GM23338 (cell line): ENCODE measurements around the gene C11orf42. TPM values are rescaled to one million over a fixed set of nuclear protein-coding genes. Genes with fewer than 3 reads are reported as not detected.

Experiments used
- ATAC-seq: fragments of 200-7000 bp; cut with Tn5 transposase; 3 replicates; pipeline ENCODE4 v1.9.1; 2020
- DNase-seq: peaks from one replicate; pipeline ENCODE4 v3.0.0-alpha.2; 2015; ENCODE audit warnings: low spot score
- H2AFZ ChIP-seq: fragments of 200-600 bp; sonication (generic); 2 replicates; pipeline ENCODE4 v1.8.0; 2016; ENCODE audit warnings: antibody characterized with exemption, mild to moderate bottlenecking, moderate library complexity
- H3F3A ChIP-seq: fragments of 200-600 bp; sonication (generic); replicated peaks from 2 replicates; pipeline ENCODE4 v1.8.0; 2017; ENCODE audit warnings: antibody characterized with exemption, mixed run types, low read depth
- H3K27ac ChIP-seq: fragments of 200-600 bp; sonication (generic); 2 replicates; pipeline ENCODE4 v1.6.1; 2016; ENCODE audit warnings: low read depth
- H3K27me3 ChIP-seq: fragments of 200-600 bp; sonication (generic); 2 replicates; pipeline ENCODE4 v1.8.0; 2016; ENCODE audit warnings: mild to moderate bottlenecking, mixed run types, moderate library complexity; ENCODE audit not compliant: insufficient read depth
- H3K36me3 ChIP-seq: fragments of 200-600 bp; sonication (generic); 2 replicates; pipeline ENCODE4 v1.8.0; 2016; ENCODE audit warnings: mild to moderate bottlenecking; ENCODE audit not compliant: insufficient read depth
- H3K4me1 ChIP-seq: fragments of 200-600 bp; sonication (generic); 2 replicates; pipeline ENCODE4 v1.8.0; 2016; ENCODE audit warnings: mild to moderate bottlenecking, moderate library complexity; ENCODE audit not compliant: insufficient read depth
- H3K4me2 ChIP-seq: fragments of 200-600 bp; sonication (generic); 2 replicates; pipeline ENCODE4 v1.7.1; 2017; ENCODE audit warnings: mixed run types
- H3K4me3 ChIP-seq: fragments of 200-600 bp; sonication (generic); 2 replicates; pipeline ENCODE4 v1.6.1; 2016; ENCODE audit warnings: mixed run types
- H3K79me2 ChIP-seq: fragments of 200-600 bp; sonication (generic); replicated peaks from 2 replicates; pipeline ENCODE4 v1.8.0; 2017; ENCODE audit warnings: mild to moderate bottlenecking; ENCODE audit not compliant: insufficient read depth
- H3K9me2 ChIP-seq: fragments of 200-600 bp; sonication (generic); 2 replicates; pipeline ENCODE4 v1.8.0; 2017; ENCODE audit not compliant: insufficient read depth
- H4K20me1 ChIP-seq: fragments of 200-600 bp; sonication (generic); replicated peaks from 2 replicates; pipeline ENCODE4 v1.8.0; 2017; ENCODE audit warnings: mild to moderate bottlenecking; ENCODE audit not compliant: insufficient read depth
- H3K27ac Mint-ChIP-seq: 2 replicates; pipeline ENCODE4 v1.8.0; 2020; ENCODE audit warnings: inconsistent platforms, mild to moderate bottlenecking, moderate library complexity, mixed read lengths
- H3K27me3 Mint-ChIP-seq: 3 replicates; pipeline ENCODE4 v1.8.0; 2022; ENCODE audit warnings: low read depth, mild to moderate bottlenecking, moderate library complexity, mixed read lengths, inconsistent platforms; ENCODE audit not compliant: insufficient read depth, poor library complexity
- H3K36me3 Mint-ChIP-seq: 3 replicates; pipeline ENCODE4 v1.8.0; 2021; ENCODE audit warnings: low read depth, mild to moderate bottlenecking, inconsistent platforms, moderate library complexity, mixed read lengths
- H3K4me1 Mint-ChIP-seq: 3 replicates; pipeline ENCODE4 v1.8.0; 2020; ENCODE audit warnings: mild to moderate bottlenecking, inconsistent platforms, mixed read lengths
- H3K4me3 Mint-ChIP-seq: 3 replicates; pipeline ENCODE4 v1.8.0; 2021; ENCODE audit warnings: moderate library complexity, mild to moderate bottlenecking, inconsistent platforms, mixed read lengths
- H3K9me3 Mint-ChIP-seq: 3 replicates; pipeline ENCODE4 v1.8.0; 2020; ENCODE audit warnings: moderate library complexity, mild to moderate bottlenecking, inconsistent platforms, mixed read lengths
- CREB1 ChIP-seq: fragments of 250-450 bp; sonication (Bioruptor Pico); IDR thresholded peaks from 2 replicates; pipeline ENCODE4 v1.5.0; 2020; ENCODE audit warnings: low read depth, mild to moderate bottlenecking, moderate library complexity
- CTCF ChIP-seq, 2 experiments: fragments of 200-600 bp in 1 of 2; sonication (generic) in 1 of 2; conservative IDR thresholded peaks; 2 replicates each; pipeline versions ENCODE4 v1.5.1 to v1.6.1; 2016 to 2017; ENCODE audit warnings: antibody characterized with exemption in 2 of 2, low read depth in 2 of 2, mild to moderate bottlenecking in 2 of 2, moderate library complexity in 1 of 2
- ETS1 ChIP-seq: IDR thresholded peaks from 2 replicates; pipeline ENCODE4 v1.6.1; 2016; ENCODE audit warnings: antibody characterized with exemption
- EZH2 ChIP-seq: fragments of 200-600 bp; sonication (generic); IDR thresholded peaks from one replicate; pipeline ENCODE4 v1.8.0; 2017; ENCODE audit warnings: antibody characterized with exemption, mild to moderate bottlenecking, low read depth; ENCODE audit not compliant: unreplicated experiment
- EZH2phosphoT487 ChIP-seq: fragments of 200-600 bp; sonication (generic); IDR thresholded peaks from one replicate; pipeline ENCODE4 v1.8.1; 2018; ENCODE audit warnings: antibody characterized with exemption; ENCODE audit not compliant: unreplicated experiment
- JUNB ChIP-seq: IDR thresholded peaks from one replicate; pipeline ENCODE4 v1.6.1; 2016; ENCODE audit warnings: antibody characterized with exemption; ENCODE audit not compliant: unreplicated experiment
- NANOG ChIP-seq: IDR thresholded peaks from 2 replicates; pipeline ENCODE4 v1.6.1; 2016; ENCODE audit warnings: antibody characterized with exemption, borderline replicate concordance
- POLR2AphosphoS5 ChIP-seq: IDR thresholded peaks from 2 replicates; pipeline ENCODE4 v1.6.1; 2016; ENCODE audit warnings: antibody characterized with exemption, low read depth
- STAT1 ChIP-seq: IDR thresholded peaks from one replicate; pipeline ENCODE4 v1.6.1; 2016; ENCODE audit warnings: antibody characterized with exemption; ENCODE audit not compliant: unreplicated experiment
- ZNF114 ChIP-seq: fragments of 250-450 bp; sonication (Bioruptor Pico); IDR thresholded peaks from 2 replicates; pipeline ENCODE4 v1.5.0; 2020; ENCODE audit warnings: mild to moderate bottlenecking, moderate library complexity
- ZNF331 ChIP-seq: fragments of 250-450 bp; sonication (Bioruptor Pico); IDR thresholded peaks from 2 replicates; pipeline ENCODE4 v1.5.0; 2020; ENCODE audit warnings: low read depth, mild to moderate bottlenecking, moderate library complexity
- ZNF462 ChIP-seq: fragments of 250-450 bp; sonication (Bioruptor Pico); IDR thresholded peaks from 2 replicates; pipeline ENCODE4 v1.5.0; 2020; ENCODE audit warnings: mild to moderate bottlenecking, moderate library complexity
- polyA plus RNA-seq: library from polyadenylated mRNA; unstranded; fragments of >200 nt; fragmentation: Nextera tagmentation; extraction: Ambion mirVana; gene quantifications from 2 replicates; pipeline ENCODE4 v1.2.1, GENCODE V29; 2016
- total RNA-seq: library from RNA; depleted of rRNA; stranded (reverse); fragments of >200 nt; shearing (Covaris generic); gene quantifications from 2 replicates; pipeline ENCODE4 v1.2.3, GENCODE V29; 2014

C11orf42 gene
- total and polyA plus RNA-seq, 2 experiments from 2014 or later: not detected

- DNase-seq (no peak), ATAC-seq (no peak)
- Mint-ChIP-seq H3K4me1 (no peaks in the 10 kb centered on the region), H3K36me3 (peaks cover 19% of the 10 kb centered on the region), H3K27me3 (no peaks in the 10 kb centered on the region), H3K9me3 (no peaks in the 10 kb centered on the region), H3K27ac (no peak overlapping the region), H3K4me3 (no peak overlapping the region)
- H4K20me1 ChIP-seq: no peaks in the 10 kb centered on the region
- no peaks in the 10 kb centered on the region for H3F3A ChIP-seq
- TF ChIP-seq EZH2 (no peak), NANOG (no peak), ETS1 (no peak), CTCF (conservative IDR thresholded peaks at IDR 0.05; ENCODE audit: low read depth in 2 of 2) (no peak), POLR2AphosphoS5 (no peak), ZNF331 (no peak), ZNF114 (CRISPR knock-in tag) (no peak), EZH2phosphoT487 (no peak)
- no peak overlapping the region for H3K4me3 ChIP-seq
- no peaks in the 10 kb centered on the region for H3K79me2 ChIP-seq
- no peak overlapping the region for H3K4me2 ChIP-seq
- H3K27ac ChIP-seq: no peak overlapping the region
- no peaks in the 10 kb centered on the region for H3K4me1 ChIP-seq
- H3K36me3 ChIP-seq: 0 out of 2 replicates have a peak, but pooled peaks cover 4% of the 10 kb centered on the region
- no peak overlapping the region for H2AFZ ChIP-seq
- no peaks in the 10 kb centered on the region for H3K27me3 ChIP-seq
- no peaks in the 10 kb centered on the region for H3K9me2 ChIP-seq
Measured at GRCh38 chr11:6214530-6214929, 9.2 kb downstream of the C11orf42 start.

- Histone ChIP-seq H3K4me1 (no peaks in the 10 kb centered on the region), H2AFZ (no peak overlapping the region), H3K79me2 (no peaks in the 10 kb centered on the region), H3K36me3 (0 out of 2 replicates have a peak, but pooled peaks cover 9% of the 10 kb centered on the region), H3K4me2 (no peak overlapping the region), H4K20me1 (0 out of 2 replicates have a peak, but pooled peaks cover 2% of the 10 kb centered on the region), H3K4me3 (no peak overlapping the region), H3F3A (no peaks in the 10 kb centered on the region), H3K9me2 (no peaks in the 10 kb centered on the region), H3K27ac (no peak overlapping the region), H3K27me3 (no peaks in the 10 kb centered on the region)
- Mint-ChIP-seq H3K9me3 (no peaks in the 10 kb centered on the region), H3K27me3 (no peaks in the 10 kb centered on the region), H3K27ac (no peak overlapping the region), H3K36me3 (peaks cover 19% of the 10 kb centered on the region), H3K4me3 (no peak overlapping the region), H3K4me1 (no peaks in the 10 kb centered on the region)
- DNase-seq (no peak), ATAC-seq (no peak)
- no peak for TF ChIP-seq CREB1 (CRISPR knock-in tag)
- no peak for TF ChIP-seq ZNF331
- no peak for TF ChIP-seq ETS1
- TF ChIP-seq POLR2AphosphoS5: no peak
- no peak for TF ChIP-seq STAT1
- TF ChIP-seq JUNB: no peak
- no peak for TF ChIP-seq EZH2
- no peak for TF ChIP-seq ZNF462 (CRISPR knock-in tag)
- no peak for TF ChIP-seq EZH2phosphoT487
- TF ChIP-seq NANOG: no peak
- TF ChIP-seq ZNF114 (CRISPR knock-in tag): no peak
Measured at GRCh38 chr11:6216501-6216900, 11.1 kb downstream of the C11orf42 start.
